HG02885 (cell line): Measurements from ENCODE around the gene CRLF1.
"Not testable (repeated sequence)": the region's sequence is repeated elsewhere in the genome, so short reads cannot be mapped to it uniquely, and the experiment has no call there.

Source experiments
- ATAC-seq: cut with Tn5 transposase; IDR thresholded peaks from one replicate; pipeline ENCODE4 v1.9.1; 2021; ENCODE audit warnings: mild to moderate bottlenecking; ENCODE audit not compliant: unreplicated experiment, poor library complexity

The CRLF1 gene

DNA sequence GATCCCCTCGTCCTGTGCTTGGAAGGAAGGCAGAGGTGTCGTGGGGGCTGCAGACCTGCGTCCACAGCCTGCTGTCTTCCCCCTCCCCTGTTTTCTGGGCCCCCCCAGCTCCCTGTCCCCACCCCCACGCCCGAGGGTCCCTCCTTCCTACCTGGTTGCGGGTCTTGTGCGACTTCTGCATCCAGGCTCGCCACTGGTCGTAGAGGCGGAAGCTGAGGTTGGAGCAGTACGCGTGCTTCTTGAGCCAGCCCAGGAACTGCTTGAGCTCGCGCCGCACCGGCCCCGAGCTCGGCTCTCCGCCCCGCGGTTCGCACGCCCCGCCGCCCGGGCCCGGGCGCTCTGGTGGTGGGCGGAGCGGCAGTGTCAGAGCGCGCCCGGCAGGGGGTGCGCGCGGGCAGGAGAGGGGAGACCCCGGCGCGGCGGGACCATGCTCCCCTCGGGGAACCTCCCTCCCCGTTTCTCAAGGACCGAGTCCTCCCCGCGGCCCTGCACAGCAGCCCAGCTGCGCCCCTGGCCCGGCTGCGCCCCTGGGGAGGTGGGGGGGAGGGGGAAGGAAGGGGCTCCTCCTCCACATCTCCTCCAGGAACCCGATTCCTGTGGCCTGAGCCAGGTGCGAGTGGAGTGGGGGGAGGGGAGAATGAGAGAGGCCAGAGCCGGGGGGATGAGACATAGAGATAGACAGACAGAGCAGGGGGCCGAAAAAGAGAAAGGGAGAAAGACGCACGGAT lies 12.3 kb downstream of the CRLF1 start:
- ATAC-seq = peak; percentile 67

- no peak for ATAC-seq
Observed at GRCh38 chr19:18593367-18594095, 13.1 kb downstream of the CRLF1 start.

- ATAC-seq = not testable (repeated sequence)
Observed at GRCh38 chr19:18592732-18593131, 13.9 kb downstream of the CRLF1 start.

GRCh38 chr19:18591735-18592385 lies 14.7 kb downstream of the CRLF1 start:
- ATAC-seq = no peak

DNA sequence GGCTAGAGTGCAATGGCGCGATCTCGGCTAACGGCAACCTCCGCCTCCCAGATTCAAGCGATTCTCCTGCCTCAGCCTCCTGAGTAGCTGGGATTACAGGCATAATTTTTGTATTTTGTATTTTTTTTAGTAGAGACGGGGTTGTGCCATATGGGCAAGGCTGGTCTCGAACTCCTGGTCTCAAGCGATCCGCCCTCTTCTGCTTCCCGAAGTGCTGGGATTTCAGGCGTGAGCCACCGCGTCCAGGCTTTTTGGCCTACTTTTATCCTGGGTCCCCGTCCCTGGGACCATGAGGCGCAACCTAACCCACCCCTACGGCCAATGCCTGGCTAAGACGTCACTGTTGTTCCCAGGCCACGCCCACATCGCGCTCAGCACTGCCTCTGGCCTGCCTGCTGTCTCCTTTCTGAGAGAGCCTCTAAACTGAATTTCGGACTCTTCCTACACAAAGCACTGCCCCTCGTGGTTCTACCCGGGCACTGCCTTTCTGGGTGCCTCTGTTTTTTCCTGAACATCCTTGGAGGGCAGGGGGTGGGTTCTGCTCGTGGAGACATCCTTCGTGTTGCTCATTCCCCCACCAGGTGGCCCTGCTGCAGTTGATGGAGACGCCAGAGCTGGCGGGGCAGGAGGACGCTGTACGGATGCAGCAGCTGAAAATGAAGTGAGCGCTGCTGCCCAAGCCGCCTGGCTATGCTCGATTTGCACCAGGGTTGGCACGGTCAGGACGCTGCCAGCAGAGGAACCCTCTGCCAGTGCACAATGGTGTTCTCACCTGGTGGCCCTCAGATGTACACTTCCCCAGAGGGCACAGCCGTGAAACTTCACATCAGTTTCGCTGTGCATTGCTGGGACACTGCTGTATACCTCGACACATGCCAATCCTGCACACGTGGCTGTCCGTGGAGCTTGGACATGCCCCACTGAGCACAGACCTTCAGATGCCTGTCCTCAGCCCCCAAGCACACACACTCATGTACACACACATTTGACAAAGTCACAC lies 16.0 kb downstream of the CRLF1 start:
- no peak for ATAC-seq

DNA sequence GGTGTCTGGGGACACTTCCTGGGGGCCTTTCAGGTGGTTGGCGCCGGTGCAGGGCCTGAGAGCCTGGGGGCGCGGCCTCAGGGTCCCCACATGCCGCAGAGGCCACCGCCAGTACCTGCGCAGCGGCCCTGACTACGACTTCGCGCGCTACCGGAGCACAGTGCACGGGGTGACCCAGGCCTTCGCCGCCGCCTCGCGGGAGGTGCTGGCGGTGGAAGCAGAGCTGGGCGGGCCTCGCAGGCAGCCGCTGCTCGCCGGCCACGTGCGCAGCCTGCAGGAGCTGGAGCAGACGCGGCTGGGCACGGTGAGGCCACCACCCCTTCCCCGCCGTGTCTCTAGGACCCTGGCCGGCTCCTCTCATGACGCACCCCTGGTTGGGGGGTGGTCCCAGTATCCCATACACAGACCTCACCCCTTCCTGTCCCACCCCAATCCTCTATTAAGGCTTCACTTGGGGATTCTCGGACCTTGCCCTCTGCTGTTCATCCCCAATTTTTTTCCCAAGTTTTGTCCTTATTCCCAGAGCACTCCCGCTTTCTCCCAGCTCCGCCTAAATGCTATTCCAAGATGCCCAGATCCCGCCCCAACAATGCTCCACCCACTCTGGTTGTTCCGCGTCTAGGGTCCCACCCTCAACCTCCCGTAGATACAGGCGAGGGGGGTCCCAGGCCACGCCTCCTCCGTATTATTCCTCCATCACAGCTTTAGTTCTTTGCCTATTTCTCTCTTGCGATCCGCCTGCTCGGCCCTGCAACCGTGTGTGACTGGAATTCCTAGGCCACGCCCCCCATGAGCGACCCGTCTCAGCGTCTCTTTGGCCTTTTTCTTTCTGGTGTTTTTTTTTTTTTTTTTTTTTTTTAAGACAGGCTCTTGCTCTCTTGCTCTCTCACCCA lies 17.0 kb downstream of the CRLF1 start:
- ATAC-seq = peak; percentile 29

DNA sequence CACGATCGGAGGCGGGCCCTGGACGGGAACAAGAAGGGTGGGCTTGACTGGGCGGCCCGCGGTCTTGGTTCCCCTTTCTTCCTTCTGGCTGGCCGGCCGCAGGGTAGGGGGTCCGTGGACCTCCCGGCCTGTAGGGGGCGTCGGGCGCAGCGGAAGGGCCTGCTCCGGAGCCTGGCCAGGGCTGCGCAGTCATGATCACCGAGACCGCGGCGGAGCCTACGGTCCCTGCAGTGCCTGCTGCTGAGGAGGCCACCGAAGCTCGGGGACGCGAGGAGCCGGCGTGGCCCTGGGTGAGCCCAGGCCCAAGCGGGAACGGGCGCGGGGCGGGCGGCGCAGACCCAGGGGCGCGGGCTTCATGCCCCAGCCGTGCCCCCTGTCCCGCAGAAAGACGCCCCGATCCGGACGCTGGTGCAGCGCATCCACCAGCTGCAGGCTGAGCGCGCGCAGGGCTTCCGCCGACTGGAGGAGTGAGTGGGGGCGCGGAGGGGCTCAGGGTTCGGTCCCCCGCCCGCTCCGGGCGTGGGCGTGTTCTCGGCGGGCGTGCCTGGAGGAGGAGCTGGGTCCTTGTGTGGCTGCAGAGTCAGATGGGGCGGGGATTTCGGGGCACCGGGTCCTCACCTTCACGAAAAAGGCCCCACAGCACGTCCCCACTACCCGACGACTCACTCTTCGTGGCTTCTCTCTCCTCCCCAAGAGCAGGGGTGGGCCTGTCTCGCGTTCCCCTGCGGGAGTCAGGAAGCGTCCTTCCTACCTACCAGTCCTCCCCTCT lies 17.8 kb downstream of the CRLF1 start, which contains the start of gene REX1BD:
TSS of gene REX1BD (plus strand) at position 188 of the 769 bp plus-strand sequence. CDS start at position 192, 4 bp downstream.
- peak; percentile 80 for ATAC-seq

DNA sequence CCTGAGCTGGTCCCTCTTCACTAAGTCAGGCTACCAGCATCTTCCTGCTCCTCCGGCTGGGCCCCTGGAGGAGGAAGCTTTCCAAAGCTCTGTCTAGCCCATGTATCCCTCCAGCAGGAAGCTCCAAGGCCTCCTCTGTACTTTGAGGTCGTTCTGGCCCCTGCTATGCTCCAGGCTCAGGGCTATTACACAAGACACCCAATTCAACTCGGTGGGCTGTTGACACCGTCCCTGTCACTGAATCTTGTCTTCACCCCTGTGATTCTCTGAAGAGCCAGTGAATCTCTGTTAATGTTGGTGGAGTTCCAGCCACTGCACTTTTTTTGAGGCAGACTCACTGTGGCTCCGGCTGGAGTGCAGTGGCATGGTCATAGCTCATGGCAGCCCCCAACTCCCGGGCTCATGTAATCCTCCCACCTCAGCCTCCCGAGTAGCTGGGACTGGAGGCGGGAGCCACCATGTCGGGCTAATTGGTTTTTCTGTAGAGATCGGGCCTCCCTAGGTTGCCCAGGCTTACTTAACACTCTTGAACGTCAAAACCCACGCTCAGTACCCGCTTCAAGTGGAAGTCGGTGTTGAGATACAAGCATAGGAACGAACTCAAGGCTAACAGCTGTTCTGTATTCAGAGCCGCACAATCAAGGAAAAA lies 18.5 kb downstream of the CRLF1 start:
- ATAC-seq = no peak

GRCh38 chr19:18587561-18587960 lies 19.0 kb downstream of the CRLF1 start:
- no peak for ATAC-seq

- ATAC-seq = no peak
Observed at GRCh38 chr19:18586306-18586705, 20.3 kb downstream of the CRLF1 start.

DNA sequence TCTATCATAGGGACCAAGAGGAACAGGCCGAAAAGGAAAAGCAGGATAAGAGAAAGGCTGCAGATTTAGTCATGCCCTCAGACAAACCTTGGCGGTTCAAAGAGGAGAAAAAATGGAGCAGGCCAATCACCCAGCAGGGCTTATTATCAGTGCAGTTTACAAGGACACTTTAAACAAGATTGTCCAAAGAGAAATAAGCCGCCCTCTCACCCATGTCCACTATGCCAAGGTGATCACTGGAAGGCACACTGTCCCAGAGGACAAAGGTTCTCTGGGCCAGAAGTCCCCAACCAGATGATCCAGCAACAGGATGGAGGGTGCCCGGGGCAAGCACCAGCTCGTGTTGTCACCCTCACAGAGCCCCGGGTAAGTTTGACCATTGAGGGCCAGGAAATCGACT lies 26.3 kb downstream of the CRLF1 start:
- ATAC-seq = no peak

- ATAC-seq = no peak
Observed at GRCh38 chr19:18577365-18577914, 29.2 kb downstream of the CRLF1 start.

DNA sequence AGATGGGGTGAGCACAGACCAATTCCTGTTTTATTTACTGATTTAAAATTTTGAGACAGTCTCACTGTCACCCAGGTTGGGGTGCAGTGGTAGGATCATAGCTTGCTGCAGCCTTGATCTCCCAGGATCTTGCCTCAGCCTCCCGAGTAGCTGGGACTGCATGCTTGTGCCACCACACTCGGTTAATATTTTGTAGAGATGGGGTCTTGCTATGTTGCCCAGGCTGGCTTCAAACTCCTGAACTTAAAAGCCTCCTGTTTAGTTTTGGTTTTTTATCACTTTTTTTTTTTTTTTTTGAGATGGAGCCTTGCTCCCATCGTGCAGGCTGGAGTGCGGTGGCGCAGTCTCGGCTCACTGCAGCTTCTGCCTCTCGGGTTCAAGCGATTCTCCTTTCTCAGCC lies 30.2 kb downstream of the CRLF1 start:
- no peak for ATAC-seq

GRCh38 chr19:18574691-18575291 lies 31.8 kb downstream of the CRLF1 start:
- ATAC-seq = no peak

DNA sequence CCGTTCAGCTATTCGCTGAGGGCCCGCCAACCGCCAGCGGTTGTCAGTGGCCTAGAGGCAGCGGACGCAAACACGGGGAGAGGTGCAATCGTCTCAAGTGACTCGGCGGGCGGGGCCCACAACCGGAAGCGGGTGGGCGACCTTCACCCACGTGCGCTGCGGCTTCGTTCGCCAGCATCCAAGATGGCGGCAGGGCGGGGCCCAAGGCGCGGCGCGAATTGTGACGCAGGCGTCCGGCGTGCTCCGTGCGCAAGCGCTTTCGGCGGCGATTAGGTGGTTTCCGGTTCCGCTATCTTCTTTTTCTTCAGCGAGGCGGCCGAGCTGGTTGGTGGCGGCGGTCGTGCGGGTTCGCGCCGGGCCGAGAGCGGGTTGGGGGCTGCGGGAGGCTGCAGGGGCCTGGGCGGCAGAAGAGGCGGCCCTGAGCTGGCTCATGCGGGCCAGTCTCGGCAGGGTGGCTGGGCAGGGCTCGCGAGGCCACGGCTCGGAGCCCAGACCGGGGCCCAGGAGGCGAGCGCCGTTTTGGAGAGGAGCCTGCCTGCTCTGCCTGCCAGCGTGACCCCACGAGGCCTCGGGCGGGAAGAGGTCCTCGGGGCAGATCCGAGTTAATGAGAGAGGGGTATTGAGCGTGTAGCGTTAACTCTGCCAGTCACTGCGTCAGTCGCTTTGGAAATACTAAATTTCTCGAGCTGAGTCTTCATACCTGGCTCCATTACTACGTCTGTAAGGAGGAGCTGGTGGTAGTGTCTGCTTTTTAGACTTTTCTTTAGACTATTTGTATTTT lies 34.8 kb downstream of the CRLF1 start, which contains the start of gene UBA52:
TSS of gene UBA52 (plus strand) at position 294 of the 781 bp plus-strand sequence. CDS start 1,444 bp downstream, outside the sequence.
- ATAC-seq = peak; percentile 94

GRCh38 chr19:18568367-18568766 lies 38.2 kb downstream of the CRLF1 start:
- no peak for ATAC-seq
